Mesenteric fat pad (tissue), 1 donor: ENCODE measurements around the gene PDZD4. TPM values are rescaled to one million over a fixed set of nuclear protein-coding genes. Genes with fewer than 3 reads are reported as not detected.

ENCODE experiments used
- DNase-seq: peaks from one replicate; pipeline ENCODE4 v3.0.0-alpha.2; 2020; ENCODE audit warnings: low spot score
- total RNA-seq: library from RNA; stranded (reverse); fragmentation: NEBNext Ultra II Directional; extraction: Animal tissue kit (Norgen Biotek cat#: 25700); gene quantifications from one replicate; pipeline ENCODE4 v1.2.1, GENCODE V29; 2021
- donor health status: DM: yes; HTN: yes; CAD: no.

The PDZD4 gene
- total RNA-seq, 1 donor from 2014 or later, result 2.5 TPM

GRCh38 chrX:153812220-153812619 lies 18.1 kb downstream of the PDZD4 start:
- DNase-seq, result no peak

GRCh38 chrX:153807976-153808375 lies 22.4 kb downstream of the PDZD4 start:
- no peak for DNase-seq

GRCh38 chrX:153806999-153807575 lies 23.3 kb downstream of the PDZD4 start:
- DNase-seq, result no peak

- no peak for DNase-seq
These were observed 24.9 kb downstream of the PDZD4 start for GRCh38 chrX:153805436-153805835.

GRCh38 chrX:153804621-153805020 lies 25.7 kb downstream of the PDZD4 start:
- DNase-seq, result no peak

- DNase-seq, result no peak
These were observed 26.2 kb downstream of the PDZD4 start for GRCh38 chrX:153804100-153804595.

- no peak for DNase-seq
These were observed 26.9 kb downstream of the PDZD4 start for GRCh38 chrX:153803211-153804099.

- DNase-seq, result no peak
These were observed 27.8 kb downstream of the PDZD4 start for GRCh38 chrX:153802513-153803045.

- no peak for DNase-seq
These were observed 28.7 kb downstream of the PDZD4 start for GRCh38 chrX:153801669-153802068.

GRCh38 chrX:153800746-153801145 lies 29.6 kb downstream of the PDZD4 start:
- DNase-seq, result no peak

GRCh38 chrX:153800177-153800722 lies 30.1 kb downstream of the PDZD4 start:
- no peak for DNase-seq

- DNase-seq, result no peak
These were observed 31.0 kb downstream of the PDZD4 start for GRCh38 chrX:153799326-153799725.

GRCh38 chrX:153797415-153798015 lies 32.8 kb downstream of the PDZD4 start:
- no peak for DNase-seq

- no peak for DNase-seq
These were observed 35.2 kb downstream of the PDZD4 start for GRCh38 chrX:153794897-153795816.

GRCh38 chrX:153794018-153794896 lies 36.1 kb downstream of the PDZD4 start, which contains the start of the genes IDH3G and SSR4:
Gene IDH3G (minus strand): TSS chrX:153794375. CDS start chrX:153794326, 49 bp downstream.
Gene SSR4 (plus strand): TSS chrX:153794668. CDS start chrX:153794688, 20 bp downstream.
- peak; percentile 97 for DNase-seq

GRCh38 chrX:153793291-153793690 lies 37.1 kb downstream of the PDZD4 start:
- DNase-seq, result no peak

GRCh38 chrX:153792368-153792767 lies 38.0 kb downstream of the PDZD4 start:
- DNase-seq, result no peak

GRCh38 chrX:153791104-153791852 lies 39.1 kb downstream of the PDZD4 start:
- no peak for DNase-seq
